Neuron (in vitro differentiated cells): ENCODE data around the gene ZIC4.
A peak's percentile ranks its signal among the peaks of the same experiment; 100 is the strongest.

Experiments used
- H2AFZ ChIP-seq: one replicate; pipeline ENCODE4 v1.6.1; 2013; ENCODE audit warnings: low read depth, mild to moderate bottlenecking, inconsistent platforms, low read length, moderate library complexity
- H3K27me3 ChIP-seq: one replicate; pipeline ENCODE4 v1.6.1; 2013; ENCODE audit warnings: low read length; ENCODE audit not compliant: insufficient read depth
- H3K36me3 ChIP-seq: one replicate; pipeline ENCODE4 v1.6.1; 2013; ENCODE audit warnings: low read length; ENCODE audit not compliant: insufficient read depth
- H3K4me1 ChIP-seq: one replicate; pipeline ENCODE4 v1.6.1; 2013; ENCODE audit warnings: low read length; ENCODE audit not compliant: insufficient read depth
- H3K4me3 ChIP-seq: 2 replicates; pipeline ENCODE4 v1.5.1; 2013; ENCODE audit warnings: mild to moderate bottlenecking, low read length, moderate library complexity
- H3K9me3 ChIP-seq: one replicate; pipeline ENCODE4 v1.6.1; 2013; ENCODE audit warnings: low read length

ZIC4 gene

DNA sequence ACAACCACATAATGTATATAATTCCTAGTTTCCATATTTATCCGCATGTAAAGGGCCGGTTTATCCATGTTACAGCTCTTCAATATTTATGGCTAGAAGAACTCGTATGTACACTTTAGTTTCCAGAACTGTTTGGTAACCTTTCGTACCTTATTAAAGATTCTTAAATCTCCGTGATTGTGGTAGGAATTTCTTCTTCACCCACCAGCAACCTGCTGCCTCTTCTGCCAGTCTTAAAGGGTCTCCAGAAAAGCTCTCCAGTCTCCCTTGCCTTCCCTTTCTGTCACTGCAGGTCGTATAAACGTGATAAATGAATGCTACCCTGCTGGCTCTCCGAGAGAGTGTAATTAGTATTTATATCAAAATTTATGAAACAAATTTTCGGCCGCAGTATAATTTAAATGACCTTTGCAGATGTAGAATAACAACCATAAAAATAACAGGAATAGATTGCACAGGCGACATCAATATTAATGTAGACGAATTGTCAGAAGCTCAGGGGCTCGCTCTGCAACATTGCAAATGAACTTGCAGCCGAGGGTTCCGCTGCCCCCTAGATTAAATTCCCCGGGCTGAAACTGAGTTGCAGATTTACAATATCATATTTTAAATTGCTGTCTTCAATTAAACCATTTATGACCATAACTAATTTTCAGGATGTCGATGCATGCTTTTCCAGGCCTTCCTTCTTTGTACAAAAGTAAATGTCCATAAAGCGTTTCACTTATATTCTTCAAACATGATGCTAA is 8.2 kb upstream of the ZIC4 start:
- Histone ChIP-seq H3K27me3 (no peaks in the 10 kb centered on the region), H3K4me3 (no peak overlapping the region), H2AFZ (no peak overlapping the region)

DNA sequence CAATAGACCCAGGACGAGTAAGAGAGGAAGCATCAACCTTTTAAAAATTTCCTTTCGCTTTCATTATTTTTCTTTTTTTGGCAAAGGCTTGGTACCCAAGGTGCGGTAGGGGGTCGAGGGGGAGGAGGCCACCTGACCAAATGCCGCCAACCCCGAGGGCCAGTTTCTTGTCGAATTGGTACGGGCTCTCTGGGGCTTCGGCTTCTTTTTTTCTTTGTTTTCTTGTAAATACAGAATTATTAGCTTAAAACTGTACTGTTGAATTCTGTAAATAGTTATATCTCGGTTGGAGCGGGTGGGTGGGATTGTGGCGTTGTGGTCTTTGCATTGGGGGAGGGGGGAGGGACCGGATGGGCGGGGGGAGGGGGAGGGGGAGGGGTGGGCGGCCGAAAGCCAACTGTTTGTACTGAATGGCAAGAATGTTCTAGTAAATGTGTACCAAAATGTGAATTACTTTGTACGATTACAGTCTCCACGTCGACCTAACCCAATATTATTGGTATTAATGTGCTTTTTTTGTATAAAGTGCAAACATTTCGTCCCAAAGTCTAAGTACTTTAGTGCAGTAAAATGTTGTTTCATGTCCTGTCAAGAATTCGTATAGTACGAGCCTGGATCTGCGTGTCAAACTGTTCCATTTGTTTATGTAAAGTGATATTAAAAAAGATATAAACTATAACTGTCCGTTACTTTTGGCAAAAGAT is 7.5 kb upstream of the ZIC4 start:
- H2AFZ ChIP-seq: no peak overlapping the region
- H3K4me3 ChIP-seq: no peak overlapping the region
- peaks cover 5% of the 10 kb centered on the region for H3K9me3 ChIP-seq
- no peaks in the 10 kb centered on the region for H3K27me3 ChIP-seq
- peaks cover 27% of the 10 kb centered on the region for H3K36me3 ChIP-seq
- peaks cover 17% of the 10 kb centered on the region for H3K4me1 ChIP-seq

More for the DNA sequence above, 8.2 kb upstream of the ZIC4 start:
- Histone ChIP-seq H3K4me1 (peaks cover 17% of the 10 kb centered on the region), H3K36me3 (peaks cover 27% of the 10 kb centered on the region), H3K9me3 (peaks cover 8% of the 10 kb centered on the region)

GRCh38 chr3:147412917-147413685 is 6.8 kb upstream of the ZIC4 start:
- peaks cover 4% of the 10 kb centered on the region for H3K9me3 ChIP-seq
- peaks cover 23% of the 10 kb centered on the region for H3K4me1 ChIP-seq
- peaks cover 27% of the 10 kb centered on the region for H3K36me3 ChIP-seq
- H3K4me3 ChIP-seq: peak overlapping the region; percentile 58
- no peaks in the 10 kb centered on the region for H3K27me3 ChIP-seq
- no peak overlapping the region for H2AFZ ChIP-seq

DNA sequence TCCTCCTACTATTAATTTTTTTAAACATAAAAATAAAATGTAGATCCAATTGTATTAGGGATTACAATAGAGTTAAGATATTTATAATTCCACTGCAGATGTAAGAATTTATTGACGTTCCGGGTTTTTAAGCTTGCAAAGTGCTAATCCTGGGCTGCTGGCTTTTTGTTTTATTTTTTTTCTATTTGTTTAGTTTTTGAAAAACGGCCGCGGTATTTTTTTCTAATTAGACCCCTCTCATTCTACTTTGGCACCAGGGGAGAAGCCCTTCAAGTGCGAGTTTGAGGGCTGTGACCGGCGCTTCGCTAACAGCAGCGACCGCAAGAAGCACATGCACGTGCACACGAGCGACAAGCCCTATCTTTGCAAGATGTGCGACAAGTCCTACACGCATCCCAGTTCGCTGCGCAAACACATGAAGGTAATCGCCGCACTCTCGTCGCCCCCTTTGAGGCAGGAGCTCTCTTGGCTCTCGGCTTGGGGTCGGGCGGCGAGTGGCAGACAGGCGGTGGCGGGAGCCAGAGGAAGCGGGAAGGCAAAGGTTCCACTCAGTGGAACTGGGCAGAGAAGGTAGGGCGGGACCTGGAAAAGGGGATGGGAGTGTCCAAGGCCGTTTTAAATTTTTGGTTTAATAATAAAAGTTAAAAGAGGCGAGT is 6.0 kb upstream of the ZIC4 start:
- peaks cover 4% of the 10 kb centered on the region for H3K9me3 ChIP-seq
- H3K27me3 ChIP-seq: no peaks in the 10 kb centered on the region
- peak overlapping the region; percentile 58 for H3K4me3 ChIP-seq
- H3K36me3 ChIP-seq: peaks cover 27% of the 10 kb centered on the region
- H3K4me1 ChIP-seq: peaks cover 30% of the 10 kb centered on the region
- no peak overlapping the region for H2AFZ ChIP-seq

- peak overlapping the region; percentile 58 for H3K4me3 ChIP-seq
- H3K27me3 ChIP-seq: no peaks in the 10 kb centered on the region
- H3K36me3 ChIP-seq: peaks cover 27% of the 10 kb centered on the region
- peaks cover 4% of the 10 kb centered on the region for H3K9me3 ChIP-seq
- H3K4me1 ChIP-seq: peaks cover 36% of the 10 kb centered on the region
- no peak overlapping the region for H2AFZ ChIP-seq
Observed at GRCh38 chr3:147411815-147412241, 5.5 kb upstream of the ZIC4 start.

- Histone ChIP-seq H3K4me3 (peak overlapping the region; percentile 58), H2AFZ (no peak overlapping the region), H3K27me3 (no peaks in the 10 kb centered on the region), H3K36me3 (peaks cover 27% of the 10 kb centered on the region), H3K9me3 (peaks cover 4% of the 10 kb centered on the region), H3K4me1 (peaks cover 41% of the 10 kb centered on the region)
Observed at GRCh38 chr3:147411238-147411814, 5.0 kb upstream of the ZIC4 start.

GRCh38 chr3:147410526-147411237 is 4.3 kb upstream of the ZIC4 start:
- peak overlapping the region; percentile 33 for H2AFZ ChIP-seq
- peaks cover 25% of the 10 kb centered on the region for H3K36me3 ChIP-seq
- H3K27me3 ChIP-seq: no peaks in the 10 kb centered on the region
- peaks cover 42% of the 10 kb centered on the region for H3K4me1 ChIP-seq
- H3K9me3 ChIP-seq: peaks cover 4% of the 10 kb centered on the region
- H3K4me3 ChIP-seq: peak overlapping the region; percentile 58

DNA sequence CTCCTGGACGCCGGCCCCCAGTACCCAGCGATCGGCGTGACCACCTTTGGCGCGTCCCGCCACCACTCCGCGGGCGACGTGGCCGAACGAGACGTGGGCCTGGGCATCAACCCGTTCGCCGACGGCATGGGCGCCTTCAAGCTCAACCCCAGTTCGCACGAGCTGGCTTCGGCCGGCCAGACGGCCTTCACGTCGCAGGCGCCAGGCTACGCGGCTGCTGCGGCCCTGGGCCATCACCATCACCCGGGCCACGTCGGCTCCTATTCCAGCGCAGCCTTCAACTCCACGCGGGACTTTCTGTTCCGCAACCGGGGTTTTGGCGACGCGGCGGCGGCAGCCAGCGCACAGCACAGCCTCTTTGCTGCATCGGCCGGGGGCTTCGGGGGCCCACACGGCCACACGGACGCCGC is 3.8 kb upstream of the ZIC4 start:
- peak overlapping the region; percentile 33 for H2AFZ ChIP-seq
- no peaks in the 10 kb centered on the region for H3K27me3 ChIP-seq
- peaks cover 42% of the 10 kb centered on the region for H3K4me1 ChIP-seq
- H3K9me3 ChIP-seq: peaks cover 4% of the 10 kb centered on the region
- peak overlapping the region; percentile 58 for H3K4me3 ChIP-seq
- H3K36me3 ChIP-seq: peaks cover 22% of the 10 kb centered on the region

- peaks cover 4% of the 10 kb centered on the region for H3K9me3 ChIP-seq
Observed at GRCh38 chr3:147409143-147410115, 3.1 kb upstream of the ZIC4 start, which contains the start of gene ZIC1. ZIC1 (plus strand) TSS chr3:147409365; CDS start chr3:147410113, 748 bp downstream.

DNA sequence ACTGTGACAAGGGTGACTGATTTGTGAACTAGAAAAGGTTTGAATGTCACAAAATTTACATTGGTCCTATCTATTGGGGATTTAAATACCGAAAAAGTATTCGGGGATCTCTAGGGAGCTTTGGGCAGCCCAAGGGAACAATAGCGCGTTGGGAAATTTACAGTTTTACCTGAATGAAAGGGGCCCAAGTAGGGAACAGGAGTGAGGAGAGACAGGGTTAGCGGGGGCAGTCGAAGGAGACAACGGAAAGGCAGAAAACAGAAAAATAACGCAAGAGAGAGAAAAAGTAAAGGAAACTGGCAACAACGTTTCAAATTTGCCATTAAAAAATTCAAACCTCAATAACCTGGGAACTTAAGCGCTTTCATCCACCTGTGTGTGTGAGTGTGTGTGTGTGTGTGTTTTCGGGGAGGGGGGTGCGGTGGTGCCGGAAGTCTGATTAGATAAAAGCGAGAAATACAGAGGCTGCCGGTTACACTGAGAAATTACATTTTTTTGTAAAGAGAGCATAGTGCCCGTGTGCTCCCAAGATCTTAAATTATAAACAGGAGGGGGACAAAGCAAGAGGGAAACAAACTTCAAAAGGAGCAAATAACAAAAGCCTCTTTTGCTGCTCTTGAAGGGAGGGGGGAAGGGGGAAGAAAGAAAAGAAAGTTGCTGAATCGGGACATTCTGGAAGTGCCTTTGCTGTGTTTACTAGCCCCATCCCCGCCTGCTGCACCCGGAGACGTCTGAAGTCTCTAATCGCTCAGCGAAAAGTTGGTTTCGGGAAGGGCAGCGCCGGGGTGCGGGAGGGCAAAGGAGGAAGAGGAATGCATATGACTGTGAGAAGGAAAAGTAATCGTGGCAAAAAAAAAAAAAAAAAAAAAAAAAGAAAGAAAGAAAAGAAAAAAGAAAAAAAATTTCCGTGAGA is 2.1 kb upstream of the ZIC4 start:
- Histone ChIP-seq H3K27me3 (no peaks in the 10 kb centered on the region), H3K9me3 (peaks cover 4% of the 10 kb centered on the region), H3K4me3 (peak overlapping the region; percentile 58), H3K4me1 (peaks cover 42% of the 10 kb centered on the region), H3K36me3 (peaks cover 11% of the 10 kb centered on the region), H2AFZ (peak overlapping the region; percentile 80)

More at GRCh38 chr3:147409143-147410115, 3.1 kb upstream of the ZIC4 start, which contains the start of gene ZIC1:
- Histone ChIP-seq H3K4me3 (peak within 1 kb of the TSS; percentile 58), H2AFZ (peak within 1 kb of the TSS; percentile 80), H3K27me3 (no peaks in the 10 kb centered on the region), H3K36me3 (peaks cover 21% of the 10 kb centered on the region), H3K4me1 (peaks cover 42% of the 10 kb centered on the region)
